HL-60 (cell line): ENCODE measurements around the gene NETO2.

Source experiments
- CTCF ChIP-seq: IDR thresholded peaks from one replicate; pipeline ENCODE4 v1.5.1; 2011; ENCODE audit warnings: low read length, control low read depth, inconsistent platforms; ENCODE audit not compliant: insufficient read depth
- GABPA ChIP-seq: IDR thresholded peaks from 2 replicates; pipeline ENCODE4 v1.6.1; 2012; ENCODE audit warnings: low read depth
- POLR2AphosphoS5 ChIP-seq: IDR thresholded peaks from 2 replicates; pipeline ENCODE4 v1.6.1; 2012; ENCODE audit warnings: low read depth
- REST ChIP-seq: IDR thresholded peaks from 2 replicates; pipeline ENCODE4 v1.6.1; 2012; ENCODE audit warnings: low read depth; ENCODE audit not compliant: insufficient replicate concordance

- TF ChIP-seq CTCF (no peak), REST (no peak), POLR2AphosphoS5 (no peak), GABPA (no peak)
Observed at GRCh38 chr16:47056688-47057629, 86.8 kb downstream of the NETO2 start.
